HFF-Myc (cell line): ENCODE results near the gene FAM171A2.

ENCODE experiments used
- DNase-seq: peaks from one replicate; pipeline ENCODE4 v3.0.0-alpha.2; 2011; ENCODE audit warnings: low read depth; ENCODE audit errors: extremely low read depth
- H3K4me3 ChIP-seq: replicated peaks from 2 replicates; pipeline ENCODE4 v1.5.1; 2011; ENCODE audit warnings: low read depth, mild to moderate bottlenecking, control low read depth, low read length
- TF ChIP-seq, protein P1 (sequence below): IDR thresholded peaks from 2 replicates; pipeline ENCODE4 v1.5.1; 2012; ENCODE audit warnings: mild to moderate bottlenecking, low read depth, low read length, control low read depth; ENCODE audit errors: missing control alignments

The FAM171A2 gene

DNA sequence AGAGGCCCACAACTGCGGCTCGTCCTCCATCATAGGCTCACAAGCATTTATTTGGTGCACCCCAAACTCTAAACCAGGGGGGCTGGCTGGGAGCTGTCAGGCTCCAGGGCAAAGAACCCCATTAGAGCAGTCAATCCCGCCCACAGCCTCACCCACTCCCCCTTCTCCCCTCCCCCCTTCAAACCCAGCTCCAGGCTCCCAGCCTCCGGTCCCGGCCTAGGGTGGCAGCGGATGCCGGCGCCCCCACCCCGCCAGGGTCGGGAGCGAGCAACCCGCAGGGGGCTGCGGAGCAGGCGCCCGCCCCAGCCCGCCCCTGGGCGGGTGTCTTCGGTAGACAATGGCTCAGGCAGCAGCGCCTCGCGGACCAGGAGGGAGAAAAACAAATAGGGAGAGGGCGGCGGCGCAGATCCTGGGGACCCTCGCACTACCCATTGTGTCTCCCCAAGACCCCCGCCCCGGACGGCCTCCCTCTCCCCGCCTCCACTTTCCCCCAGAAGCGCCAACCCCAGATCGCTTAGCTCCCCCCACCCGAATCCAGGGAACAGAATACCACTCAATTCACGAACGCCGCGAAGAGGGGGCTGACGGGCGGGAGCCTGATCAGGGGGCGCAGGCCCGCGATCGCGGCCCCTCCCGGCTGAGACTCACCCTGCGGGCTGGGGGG, 572 bp downstream of the FAM171A2 start:
- TF ChIP-seq, protein P1, sequence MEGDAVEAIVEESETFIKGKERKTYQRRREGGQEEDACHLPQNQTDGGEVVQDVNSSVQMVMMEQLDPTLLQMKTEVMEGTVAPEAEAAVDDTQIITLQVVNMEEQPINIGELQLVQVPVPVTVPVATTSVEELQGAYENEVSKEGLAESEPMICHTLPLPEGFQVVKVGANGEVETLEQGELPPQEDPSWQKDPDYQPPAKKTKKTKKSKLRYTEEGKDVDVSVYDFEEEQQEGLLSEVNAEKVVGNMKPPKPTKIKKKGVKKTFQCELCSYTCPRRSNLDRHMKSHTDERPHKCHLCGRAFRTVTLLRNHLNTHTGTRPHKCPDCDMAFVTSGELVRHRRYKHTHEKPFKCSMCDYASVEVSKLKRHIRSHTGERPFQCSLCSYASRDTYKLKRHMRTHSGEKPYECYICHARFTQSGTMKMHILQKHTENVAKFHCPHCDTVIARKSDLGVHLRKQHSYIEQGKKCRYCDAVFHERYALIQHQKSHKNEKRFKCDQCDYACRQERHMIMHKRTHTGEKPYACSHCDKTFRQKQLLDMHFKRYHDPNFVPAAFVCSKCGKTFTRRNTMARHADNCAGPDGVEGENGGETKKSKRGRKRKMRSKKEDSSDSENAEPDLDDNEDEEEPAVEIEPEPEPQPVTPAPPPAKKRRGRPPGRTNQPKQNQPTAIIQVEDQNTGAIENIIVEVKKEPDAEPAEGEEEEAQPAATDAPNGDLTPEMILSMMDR, result no peak
- DNase-seq, result no peak
- peak overlapping the region; percentile 61 for H3K4me3 ChIP-seq

GRCh38 chr17:44362459-44362948, 1.1 kb downstream of the FAM171A2 start:
- DNase-seq, result no peak
- TF ChIP-seq, protein P1, result no peak
- peak overlapping the region; percentile 61 for H3K4me3 ChIP-seq

DNA sequence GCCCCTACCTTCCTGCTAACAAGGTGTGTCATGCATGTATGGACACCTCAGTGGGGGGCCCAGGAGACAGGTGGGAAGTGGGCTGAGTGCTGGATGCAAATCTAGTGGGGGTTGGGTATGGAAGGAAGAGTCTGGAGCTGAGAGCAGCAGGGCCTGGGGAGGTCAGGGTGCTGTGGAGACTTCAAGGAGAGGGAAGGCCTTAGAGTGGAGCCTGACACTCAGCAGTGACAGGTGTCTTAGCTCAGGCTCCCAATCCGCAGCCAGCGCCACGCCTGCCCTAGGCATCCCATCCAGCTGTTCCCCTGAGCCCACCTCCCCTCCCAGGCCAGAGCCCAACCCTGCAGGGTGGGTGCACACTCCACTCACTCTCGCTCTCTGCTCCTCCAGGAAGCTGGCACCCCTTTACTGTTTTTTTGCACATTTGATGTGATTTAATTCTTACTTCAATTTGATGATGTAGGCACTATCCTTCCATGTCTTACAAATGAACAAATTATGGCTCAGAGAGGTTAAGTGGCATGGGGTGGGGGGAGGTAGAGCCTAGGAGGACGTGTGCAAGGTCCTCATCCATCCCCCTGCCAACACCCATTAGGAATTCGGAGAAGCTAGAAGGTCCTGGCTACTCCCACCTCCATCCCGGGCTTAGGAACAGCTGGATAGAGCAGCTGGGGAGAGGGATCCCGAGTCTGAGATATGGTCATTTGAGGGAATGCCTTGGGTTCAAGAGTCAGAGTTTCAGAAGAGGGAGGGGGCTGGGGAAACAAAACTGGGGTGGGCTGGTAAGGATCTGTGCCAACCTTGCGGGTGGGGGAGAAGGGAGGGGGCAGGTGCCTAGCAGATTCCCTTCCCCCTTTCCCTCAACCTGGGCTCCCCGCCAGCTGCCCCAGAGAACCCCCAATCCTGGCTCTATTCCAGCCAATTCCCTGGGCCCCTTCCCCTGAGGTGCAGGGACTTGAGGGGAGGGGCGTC, 2.1 kb downstream of the FAM171A2 start:
- H3K4me3 ChIP-seq, result no peak overlapping the region
- no peak for DNase-seq
- TF ChIP-seq, protein P1, result no peak

DNA sequence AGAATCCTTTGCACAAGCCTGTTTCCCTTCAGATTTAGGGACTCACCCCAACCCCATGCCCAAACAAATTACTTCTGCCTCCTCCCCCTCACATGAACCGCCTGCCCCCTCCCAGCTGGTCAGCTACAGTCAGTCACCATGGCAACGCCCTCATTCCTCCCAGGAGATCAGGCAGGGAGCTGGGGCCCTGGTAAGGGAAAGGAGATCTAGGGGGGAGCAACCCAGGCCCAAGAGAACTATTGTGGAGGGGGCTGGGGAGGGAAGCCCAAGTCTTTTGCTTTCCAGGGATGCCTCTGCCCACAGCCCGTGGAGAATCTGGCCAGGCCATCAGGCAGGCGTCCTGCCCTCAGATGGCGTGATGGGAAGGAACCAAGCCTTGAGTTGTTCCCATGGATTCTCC, 2.8 kb downstream of the FAM171A2 start:
- no peak for DNase-seq
- no peak overlapping the region for H3K4me3 ChIP-seq
- TF ChIP-seq, protein P1, result no peak

- DNase-seq, result no peak
- TF ChIP-seq, protein P1, result no peak
- no peak overlapping the region for H3K4me3 ChIP-seq
These were observed 3.5 kb downstream of the FAM171A2 start for GRCh38 chr17:44360144-44360533.

DNA sequence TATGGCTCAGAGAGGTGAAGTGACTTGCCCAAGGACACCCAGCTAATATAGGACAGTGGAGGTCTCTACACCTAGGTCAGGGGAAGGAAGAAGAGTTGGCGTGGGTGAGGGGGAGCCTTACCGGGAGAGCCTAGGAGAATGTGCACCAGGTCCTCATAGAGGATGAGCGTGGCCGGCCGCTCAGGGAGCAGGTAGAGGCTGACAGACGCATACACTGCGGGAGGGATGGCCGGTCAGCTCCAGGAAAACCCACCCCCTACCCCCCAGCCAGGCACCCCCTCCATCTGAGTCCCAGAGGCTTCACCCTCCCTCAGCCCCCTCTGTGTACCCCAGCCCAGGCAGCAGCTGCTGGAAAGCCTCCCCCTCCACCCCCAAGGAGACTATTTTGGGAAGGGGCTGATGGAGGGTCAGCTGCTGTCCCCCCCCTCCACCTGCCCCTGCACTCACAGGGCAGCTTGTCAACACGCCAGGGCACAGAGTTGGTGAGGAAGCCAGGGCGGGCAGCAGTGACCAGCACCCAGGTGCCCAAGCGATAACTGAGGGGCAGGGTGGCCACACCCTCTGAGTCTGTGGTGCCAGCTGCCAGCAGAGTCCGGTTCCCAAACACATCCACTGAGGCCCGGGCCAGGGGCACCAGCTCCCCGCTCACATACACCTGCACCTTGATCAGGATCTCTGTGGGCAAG, 4.1 kb downstream of the FAM171A2 start:
- TF ChIP-seq, protein P1, result no peak
- no peak overlapping the region for H3K4me3 ChIP-seq
- DNase-seq, result no peak
